ENCODE results near the gene RPTOR.
"Not testable (repeated sequence)": the region's sequence is repeated elsewhere in the genome, so short reads cannot be mapped to it uniquely, and the experiment has no call there.

RPTOR gene

DNA sequence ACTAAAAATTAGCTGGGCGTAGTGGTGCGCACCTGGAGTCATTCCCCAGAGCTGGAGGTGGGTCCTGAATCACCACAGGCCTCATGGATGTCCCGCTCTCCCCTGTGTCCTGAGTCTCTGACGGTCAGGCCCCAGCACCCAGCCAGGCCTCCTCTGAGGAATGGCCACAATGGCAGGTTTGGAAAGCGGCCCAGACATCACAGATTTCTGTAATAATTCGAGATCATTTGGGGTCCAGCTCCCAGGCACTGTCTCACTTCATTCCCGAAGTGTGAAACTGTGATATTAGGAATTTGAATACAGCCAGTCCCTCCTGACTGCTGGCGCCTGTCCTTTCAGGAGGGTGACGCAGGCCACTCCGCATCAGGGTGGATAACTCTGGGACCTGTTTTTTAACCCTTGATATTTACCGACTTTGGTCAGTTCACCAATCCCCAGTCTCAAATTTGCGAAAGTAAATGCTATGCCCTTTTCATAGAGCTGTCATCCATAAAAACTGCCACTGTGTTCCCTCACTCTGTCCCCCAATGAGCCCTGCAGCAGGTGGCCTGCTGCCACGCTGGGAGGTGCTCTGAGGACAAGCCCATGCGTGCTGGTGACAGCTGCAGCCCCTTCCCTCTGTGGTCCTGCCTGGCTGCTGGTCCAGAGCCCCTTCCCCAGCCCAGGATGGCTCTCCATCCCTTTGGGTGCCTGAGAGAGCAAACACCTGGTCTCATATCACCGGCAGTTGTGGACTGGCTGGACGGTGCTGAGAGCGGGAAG lies 28.3 kb upstream of the RPTOR start:
- DNase-seq = no peak

GRCh38 chr17:80517641-80518040 lies 27.0 kb upstream of the RPTOR start:
- DNase-seq = no peak

GRCh38 chr17:80518392-80518791 lies 26.2 kb upstream of the RPTOR start:
- no peak for DNase-seq

DNA sequence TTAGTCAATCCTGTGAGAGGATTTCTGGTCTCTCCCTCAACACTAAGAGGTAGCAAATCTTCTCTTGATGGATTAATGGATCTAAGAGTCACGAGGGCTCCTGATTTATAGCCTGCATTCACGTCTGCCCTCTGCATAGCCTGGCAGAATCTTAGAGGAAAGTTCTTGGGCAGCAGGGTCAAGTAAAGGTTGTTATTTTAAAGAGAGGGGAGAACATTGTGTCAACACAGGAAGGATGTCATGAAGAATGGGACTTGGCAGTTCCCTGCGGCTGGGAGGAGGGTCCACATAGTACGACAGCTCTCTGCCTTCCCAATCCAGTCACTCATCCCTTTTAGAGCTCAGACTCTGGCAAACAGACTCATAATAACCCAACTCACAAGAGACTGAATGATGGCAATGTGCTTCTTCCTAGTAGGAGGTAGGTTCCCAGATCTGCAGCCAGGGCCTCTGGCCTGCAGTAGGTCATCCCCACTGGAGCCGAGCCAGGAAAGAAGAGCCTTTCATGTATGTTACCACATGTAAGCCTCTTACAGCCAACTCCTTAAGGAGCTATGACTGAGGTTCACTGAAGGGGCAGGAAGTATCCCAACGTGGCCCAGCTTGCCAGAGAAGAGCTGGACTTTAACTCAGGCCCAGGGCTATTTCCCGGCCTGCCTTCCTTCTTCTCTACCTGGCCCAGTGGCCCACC lies 25.4 kb upstream of the RPTOR start:
- no peak for DNase-seq

DNA sequence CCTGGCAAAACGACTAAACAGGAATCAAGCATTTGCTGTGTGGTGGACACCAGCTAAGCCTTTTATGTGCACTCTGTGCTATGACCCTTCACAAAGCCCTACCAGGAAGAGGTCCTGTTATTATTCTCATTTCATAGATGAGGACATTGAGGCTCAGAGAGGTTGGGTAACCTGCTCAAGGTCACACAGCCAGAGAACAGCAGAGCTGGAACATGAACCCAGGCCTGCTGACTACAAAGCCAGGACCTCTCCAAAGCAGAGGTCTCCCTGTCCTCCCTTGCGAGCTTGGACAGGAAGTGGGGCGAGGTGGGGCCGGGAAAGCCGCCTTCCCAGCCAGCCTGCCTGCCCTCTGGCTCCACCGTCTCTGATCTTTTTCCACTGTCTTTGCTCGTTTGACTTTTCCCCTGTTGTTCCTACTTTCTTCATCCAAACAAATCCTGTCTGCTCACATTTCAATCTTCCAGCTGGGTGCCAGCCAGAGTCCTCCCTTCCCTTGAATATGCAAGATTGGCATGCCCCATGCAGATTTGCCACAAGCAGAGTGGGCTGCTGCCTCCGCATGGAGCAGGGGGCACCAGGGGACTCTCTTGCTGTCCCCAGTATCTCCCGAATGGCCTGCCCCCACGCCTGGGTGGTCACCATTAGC lies 23.7 kb upstream of the RPTOR start:
- DNase-seq = no peak

GRCh38 chr17:80523054-80523744 lies 21.4 kb upstream of the RPTOR start:
- DNase-seq = no peak

- no peak for DNase-seq
Observed at GRCh38 chr17:80523956-80524712, 20.5 kb upstream of the RPTOR start.

- DNase-seq = no peak
Observed at GRCh38 chr17:80526116-80526910, 18.3 kb upstream of the RPTOR start.

- no peak for DNase-seq
Observed at GRCh38 chr17:80527016-80527645, 17.5 kb upstream of the RPTOR start.

- DNase-seq = no peak
Observed at GRCh38 chr17:80528536-80528935, 16.1 kb upstream of the RPTOR start.

DNA sequence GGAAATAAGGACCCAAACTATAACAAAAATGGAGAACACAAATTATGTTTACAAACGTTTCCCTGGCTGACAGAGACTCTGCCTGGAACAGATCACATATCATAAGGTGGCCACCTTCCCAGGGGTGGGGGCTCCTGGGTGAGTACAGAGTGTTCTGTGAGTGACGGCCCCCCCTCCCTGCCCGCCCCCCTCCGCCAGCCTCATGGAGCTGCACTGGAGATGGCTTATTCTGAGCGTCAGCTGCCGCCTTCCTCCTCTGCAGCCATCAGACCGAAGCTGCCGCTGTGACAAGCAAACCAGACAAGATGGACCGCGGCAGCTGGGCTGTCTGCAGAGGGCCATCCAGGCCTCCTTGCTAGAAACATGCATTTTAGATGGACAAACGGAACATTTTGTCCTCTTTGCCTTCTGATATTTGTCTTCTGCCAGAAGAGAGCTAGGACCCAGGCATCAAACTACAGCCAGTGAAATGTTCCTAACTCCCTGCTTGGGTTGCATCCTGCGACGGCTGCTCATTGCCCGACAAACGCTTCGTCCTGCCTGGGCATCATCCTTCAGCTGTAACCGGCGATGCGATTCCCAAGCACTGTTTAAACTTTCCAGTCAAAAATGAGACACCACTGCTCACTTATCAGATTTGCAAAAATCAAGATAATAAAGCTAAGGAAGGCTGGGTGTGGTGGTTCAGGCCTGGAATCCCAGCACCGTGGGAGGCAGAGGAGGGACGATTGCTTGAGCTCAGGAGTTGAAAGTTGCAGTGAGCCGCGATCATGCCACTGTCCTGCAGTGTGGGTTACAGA lies 15.3 kb upstream of the RPTOR start:
- no peak for DNase-seq

DNA sequence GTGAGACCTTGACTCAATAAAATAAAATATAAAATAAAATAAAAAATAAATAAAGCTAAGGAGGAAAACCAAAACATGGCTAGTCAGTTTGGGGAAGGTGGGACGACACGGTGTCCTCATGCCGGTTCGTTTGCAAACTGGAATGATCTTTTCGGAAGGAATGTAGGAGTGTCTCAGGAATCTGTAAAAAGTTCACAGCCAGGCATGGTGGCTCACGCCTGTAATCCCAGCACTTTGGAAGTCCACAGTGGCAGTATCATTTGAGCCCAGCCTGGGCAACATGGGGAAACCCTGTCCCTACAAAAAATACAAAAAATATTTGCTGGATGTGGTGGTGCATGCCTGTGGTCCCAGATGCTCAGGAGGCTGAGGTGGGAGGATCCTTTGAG lies 14.7 kb upstream of the RPTOR start:
- no peak for DNase-seq

DNA sequence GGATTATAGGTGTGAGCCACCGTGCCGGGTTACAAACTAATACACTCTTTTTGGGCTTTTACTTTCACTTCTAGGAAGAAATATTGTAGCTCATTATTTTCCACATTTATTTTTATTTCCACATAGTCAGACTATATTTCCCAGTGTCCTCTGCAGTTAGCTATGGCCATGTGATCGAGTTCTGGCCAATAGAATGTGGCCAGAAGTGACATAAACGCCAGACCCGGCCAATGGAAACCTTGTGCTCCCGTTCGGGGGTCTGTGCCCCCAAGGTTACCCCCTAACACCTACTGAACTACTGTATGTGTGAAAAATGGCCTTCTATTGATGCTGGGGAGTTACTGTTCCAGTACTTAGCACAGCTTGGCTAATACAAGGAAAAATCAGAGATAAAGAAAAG lies 13.2 kb upstream of the RPTOR start:
- no peak for DNase-seq

DNA sequence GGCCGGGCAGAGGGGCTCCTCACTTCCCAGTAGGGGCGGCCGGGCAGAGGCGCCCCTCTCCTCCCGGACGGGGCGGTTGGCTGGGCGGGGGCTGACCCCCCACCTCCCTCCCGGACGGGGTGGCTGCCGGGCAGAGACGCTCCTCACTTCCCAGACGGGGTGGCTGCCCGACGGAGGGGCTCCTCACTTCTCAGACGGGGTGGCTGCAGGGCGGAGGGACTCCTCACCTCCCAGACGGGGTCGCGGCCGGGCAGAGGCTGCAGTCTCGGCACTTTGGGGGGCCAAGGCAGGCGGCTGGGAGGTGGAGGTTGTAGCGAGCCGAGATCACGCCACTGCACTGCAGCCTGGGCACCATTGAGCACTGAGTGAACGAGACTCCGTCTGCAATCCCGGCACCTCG lies 7.3 kb upstream of the RPTOR start:
- not testable (repeated sequence) for DNase-seq

DNA sequence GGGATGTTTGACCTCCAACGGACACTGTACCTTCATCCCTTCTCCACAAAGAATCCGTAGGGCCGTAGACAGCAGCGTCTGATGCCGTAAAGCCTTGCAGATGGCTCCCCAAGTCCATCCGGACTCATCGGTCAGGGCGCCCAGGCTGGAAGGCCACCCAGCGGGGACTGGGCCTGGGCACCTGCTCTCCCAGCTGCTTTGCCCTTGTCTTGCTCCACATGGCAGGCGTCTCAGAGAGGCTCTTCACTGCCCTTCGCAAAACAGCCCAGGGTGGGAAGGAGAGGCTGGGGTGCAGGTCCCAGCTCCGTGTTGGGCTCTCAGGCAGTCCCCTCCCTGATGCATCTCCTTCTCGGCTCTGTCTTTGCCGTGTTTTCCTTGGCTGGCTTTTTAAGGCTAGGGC lies 6.2 kb upstream of the RPTOR start:
- DNase-seq = no peak

DNA sequence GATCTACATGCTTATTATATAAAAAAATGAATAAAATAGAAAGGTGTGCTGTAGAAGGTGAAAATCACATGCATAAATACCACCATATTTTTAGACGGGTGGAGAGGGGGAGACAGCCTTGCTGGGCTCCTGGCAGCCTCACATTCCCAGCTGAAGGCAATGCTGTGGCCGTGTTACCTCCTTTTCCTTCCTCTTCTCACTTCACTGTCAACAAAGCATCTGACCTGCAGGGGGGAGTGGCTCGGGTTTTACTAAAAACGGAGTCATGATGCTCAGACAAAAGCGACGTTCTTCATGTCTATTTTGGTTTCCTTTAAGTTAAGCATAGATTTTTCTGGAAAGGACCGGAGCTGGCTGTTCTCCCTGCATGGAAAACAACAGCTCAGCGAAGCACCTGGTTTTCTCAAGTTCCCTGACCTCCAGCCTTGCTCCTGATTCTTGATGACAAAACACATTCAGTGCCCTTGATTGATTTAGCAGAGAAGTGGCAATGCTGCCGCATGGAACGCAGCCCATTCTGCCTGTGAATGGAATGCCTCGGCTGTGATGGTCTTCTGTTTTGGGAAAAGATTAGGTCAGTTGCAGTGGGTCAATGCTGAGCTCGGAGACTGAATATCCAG lies 5.5 kb upstream of the RPTOR start:
- DNase-seq = no peak

DNA sequence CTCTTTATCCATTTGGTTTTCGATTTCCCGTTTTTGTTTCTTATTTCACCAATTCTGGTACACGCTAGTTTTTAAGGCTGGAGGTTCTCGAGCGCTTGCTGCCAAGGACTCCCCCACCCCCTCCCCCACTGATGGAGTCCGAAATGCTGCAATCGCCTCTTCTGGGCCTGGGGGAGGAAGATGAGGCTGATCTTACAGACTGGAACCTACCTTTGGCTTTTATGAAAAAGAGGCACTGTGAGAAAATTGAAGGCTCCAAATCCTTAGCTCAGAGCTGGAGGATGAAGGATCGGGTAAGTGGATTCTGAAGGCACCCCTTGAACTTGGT lies 825 bp downstream of the RPTOR start:
- DNase-seq = no peak

DNA sequence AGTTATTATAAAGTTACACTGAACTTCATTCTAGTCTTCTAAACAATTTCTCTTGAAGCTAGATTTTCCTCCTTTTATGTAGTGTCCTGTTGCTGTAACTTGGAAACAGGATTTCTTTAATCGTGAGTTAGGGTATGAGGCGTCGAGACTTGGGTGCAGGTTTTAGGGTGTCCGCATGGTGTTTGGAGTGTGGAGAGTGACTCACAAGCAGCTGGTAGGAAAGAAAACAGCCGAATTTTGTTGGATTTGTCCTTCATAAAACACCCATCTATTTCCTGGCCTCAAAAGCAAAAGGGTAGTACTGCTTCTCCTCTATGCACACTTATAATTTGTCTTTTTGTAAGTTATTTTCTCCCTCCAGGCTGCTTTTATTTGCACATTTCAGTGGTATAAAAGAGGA lies 1.6 kb downstream of the RPTOR start:
- no peak for DNase-seq

DNA sequence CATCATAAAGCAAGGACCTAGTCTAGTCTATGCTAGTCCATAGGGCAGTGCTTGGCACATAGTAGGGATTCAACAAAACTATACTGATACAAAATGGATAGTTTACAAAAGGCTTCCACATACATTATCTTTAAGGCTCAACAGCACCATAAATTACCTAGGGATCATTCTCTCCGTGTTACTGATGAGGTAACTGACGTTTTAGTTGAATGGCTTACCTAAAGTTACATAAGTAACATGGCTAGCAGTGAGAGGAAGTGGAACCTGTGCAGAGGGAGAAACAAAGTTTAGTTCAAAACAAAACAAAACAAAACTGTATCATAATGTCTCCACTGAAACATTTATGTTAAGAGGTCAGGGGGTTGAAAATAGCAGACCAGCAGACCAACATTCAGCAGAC lies 7.9 kb downstream of the RPTOR start:
- no peak for DNase-seq

GRCh38 chr17:80555266-80555665 lies 10.6 kb downstream of the RPTOR start:
- no peak for DNase-seq
